NCI-H2081 (cell line): Measurements from ENCODE around the gene HGD.

Source experiments
- DNase-seq, 2 experiments: peaks; one replicate each; lab custom pipeline; 2025; lab: John Stamatoyannopoulos, UW

The HGD gene

DNA sequence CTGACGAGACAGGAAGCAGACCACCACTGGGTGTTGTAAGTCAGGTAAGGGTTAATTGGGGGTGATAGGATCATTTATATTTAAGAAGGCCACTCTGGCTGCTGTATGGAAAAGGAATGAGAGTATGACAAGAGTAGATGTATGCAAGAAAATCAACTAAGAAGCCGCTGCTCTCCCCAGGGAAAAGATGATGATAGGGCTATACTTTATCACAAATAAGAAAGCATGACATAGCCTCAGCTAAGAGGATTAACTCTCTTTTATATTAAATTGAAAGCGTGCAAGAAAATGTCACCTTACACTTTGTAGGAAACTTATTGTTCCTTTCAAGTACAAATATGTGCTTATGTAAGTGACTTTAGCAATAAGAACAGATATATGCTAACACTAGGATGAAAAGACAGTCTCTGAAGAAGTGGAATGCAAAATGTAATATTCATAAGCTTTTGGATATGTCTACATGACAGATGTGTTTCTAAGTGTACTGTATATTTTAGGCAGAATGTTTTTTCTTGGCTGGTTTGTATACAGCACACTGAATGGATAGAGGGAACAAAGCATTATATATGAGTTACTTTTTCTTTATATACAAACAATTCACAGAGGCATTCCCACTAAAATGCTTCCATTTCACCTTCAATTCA, 94.6 kb downstream of the HGD start:
- no peak for DNase-seq
